Adrenal gland (tissue), 5 donors: ENCODE results near the gene OR7D2.

ENCODE experiments used
- POLR2A ChIP-seq, 2 donors: fragments of 450-650 bp; IDR thresholded peaks; one replicate each; pipeline ENCODE4 v1.6.1; 2017; ENCODE audit warnings: antibody characterized with exemption in 2 of 2, mild to moderate bottlenecking in 2 of 2, moderate library complexity in 1 of 2
- TF ChIP-seq, protein P1 (sequence below), 6 experiments: fragments of 450-650 bp in 4 of 6; fragments of 200-600 bp in 2 of 6; sonication (generic) in 1 of 6; IDR thresholded peaks; 1 replicate in 5 of 6; 2 replicates in 1 of 6; pipeline versions ENCODE4 v1.5.1 to v1.8.0; 2016 to 2021; ENCODE audit warnings: antibody characterized with exemption in 6 of 6, mild to moderate bottlenecking in 2 of 6, moderate library complexity in 1 of 6
- donor health status: DM: no; HTN: no; CAD: no.

GRCh38 chr19:9161427-9161826, 17.4 kb upstream of the OR7D2 start:
- TF ChIP-seq, protein P1, sequence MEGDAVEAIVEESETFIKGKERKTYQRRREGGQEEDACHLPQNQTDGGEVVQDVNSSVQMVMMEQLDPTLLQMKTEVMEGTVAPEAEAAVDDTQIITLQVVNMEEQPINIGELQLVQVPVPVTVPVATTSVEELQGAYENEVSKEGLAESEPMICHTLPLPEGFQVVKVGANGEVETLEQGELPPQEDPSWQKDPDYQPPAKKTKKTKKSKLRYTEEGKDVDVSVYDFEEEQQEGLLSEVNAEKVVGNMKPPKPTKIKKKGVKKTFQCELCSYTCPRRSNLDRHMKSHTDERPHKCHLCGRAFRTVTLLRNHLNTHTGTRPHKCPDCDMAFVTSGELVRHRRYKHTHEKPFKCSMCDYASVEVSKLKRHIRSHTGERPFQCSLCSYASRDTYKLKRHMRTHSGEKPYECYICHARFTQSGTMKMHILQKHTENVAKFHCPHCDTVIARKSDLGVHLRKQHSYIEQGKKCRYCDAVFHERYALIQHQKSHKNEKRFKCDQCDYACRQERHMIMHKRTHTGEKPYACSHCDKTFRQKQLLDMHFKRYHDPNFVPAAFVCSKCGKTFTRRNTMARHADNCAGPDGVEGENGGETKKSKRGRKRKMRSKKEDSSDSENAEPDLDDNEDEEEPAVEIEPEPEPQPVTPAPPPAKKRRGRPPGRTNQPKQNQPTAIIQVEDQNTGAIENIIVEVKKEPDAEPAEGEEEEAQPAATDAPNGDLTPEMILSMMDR (IDR thresholded peaks at IDR 0.05), result no peak
- no peak for TF ChIP-seq POLR2A (IDR thresholded peaks at IDR 0.05)
